PC-9 (cell line): ENCODE results near the gene SOX13.

Experiments
- CTCF ChIP-seq: fragments of 200-600 bp; sonication (generic); conservative IDR thresholded peaks from 2 replicates; pipeline ENCODE4 v1.6.1; 2017; ENCODE audit warnings: mixed run types, antibody characterized with exemption, mild to moderate bottlenecking, moderate library complexity
- EZH2 ChIP-seq: fragments of 200-600 bp; sonication (generic); IDR thresholded peaks from 2 replicates; pipeline ENCODE4 v1.8.0; 2017; ENCODE audit warnings: antibody characterized with exemption, low read depth

GRCh38 chr1:204166219-204166618, 93.3 kb downstream of the SOX13 start, which contains the start of gene REN:
- TF ChIP-seq CTCF (no peak), EZH2 (no peak)
